GM21786 (cell line): Measurements from ENCODE around the gene ADTRP.

Experiments
- ATAC-seq: cut with Tn5 transposase; IDR thresholded peaks from one replicate; pipeline ENCODE4 v1.9.1; 2021; ENCODE audit not compliant: unreplicated experiment

Gene ADTRP

GRCh38 chr6:11775791-11776409 is 2.7 kb downstream of the ADTRP start:
- no peak for ATAC-seq

DNA sequence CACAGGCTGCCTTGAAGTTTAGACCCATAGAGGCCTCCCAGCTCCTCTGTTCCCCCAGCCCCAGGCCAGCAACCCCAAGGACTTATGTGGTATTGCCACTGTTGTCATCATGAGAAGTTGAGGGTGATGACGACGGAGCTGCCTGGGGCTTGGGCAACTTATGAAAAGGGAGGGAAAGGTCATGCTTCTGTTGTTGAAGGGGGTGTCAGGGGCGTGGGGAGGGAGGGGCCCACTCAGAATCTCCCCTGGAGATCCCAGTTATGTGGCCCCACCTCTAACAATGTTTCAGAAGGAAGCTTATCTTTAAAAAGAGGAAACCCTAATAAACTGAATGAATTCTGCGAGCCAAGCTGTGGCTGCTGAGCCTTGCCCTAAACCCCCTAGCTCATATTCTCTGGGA is 4.2 kb downstream of the ADTRP start:
- ATAC-seq, result no peak

DNA sequence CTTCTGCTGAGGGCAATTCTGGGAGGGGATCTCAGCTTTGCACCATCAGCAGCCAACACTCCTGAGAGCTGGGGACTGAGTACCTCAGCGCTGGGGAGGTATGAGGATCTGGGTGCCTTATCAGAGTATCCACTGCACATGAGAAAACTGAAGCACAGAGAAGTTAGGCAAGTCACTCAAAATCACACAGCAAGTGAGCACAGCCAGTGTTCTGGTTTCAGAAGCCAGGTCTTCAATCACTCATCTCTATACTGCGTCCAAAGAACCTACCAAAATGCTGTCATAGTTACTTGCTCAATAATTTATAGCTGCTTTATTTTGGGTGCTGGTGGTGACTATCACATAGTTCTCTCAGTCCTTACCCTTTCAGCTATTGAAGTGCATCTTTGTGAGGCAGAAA is 5.0 kb downstream of the ADTRP start:
- no peak for ATAC-seq

- no peak for ATAC-seq
Measured at GRCh38 chr6:11773013-11773412, 5.6 kb downstream of the ADTRP start.

DNA sequence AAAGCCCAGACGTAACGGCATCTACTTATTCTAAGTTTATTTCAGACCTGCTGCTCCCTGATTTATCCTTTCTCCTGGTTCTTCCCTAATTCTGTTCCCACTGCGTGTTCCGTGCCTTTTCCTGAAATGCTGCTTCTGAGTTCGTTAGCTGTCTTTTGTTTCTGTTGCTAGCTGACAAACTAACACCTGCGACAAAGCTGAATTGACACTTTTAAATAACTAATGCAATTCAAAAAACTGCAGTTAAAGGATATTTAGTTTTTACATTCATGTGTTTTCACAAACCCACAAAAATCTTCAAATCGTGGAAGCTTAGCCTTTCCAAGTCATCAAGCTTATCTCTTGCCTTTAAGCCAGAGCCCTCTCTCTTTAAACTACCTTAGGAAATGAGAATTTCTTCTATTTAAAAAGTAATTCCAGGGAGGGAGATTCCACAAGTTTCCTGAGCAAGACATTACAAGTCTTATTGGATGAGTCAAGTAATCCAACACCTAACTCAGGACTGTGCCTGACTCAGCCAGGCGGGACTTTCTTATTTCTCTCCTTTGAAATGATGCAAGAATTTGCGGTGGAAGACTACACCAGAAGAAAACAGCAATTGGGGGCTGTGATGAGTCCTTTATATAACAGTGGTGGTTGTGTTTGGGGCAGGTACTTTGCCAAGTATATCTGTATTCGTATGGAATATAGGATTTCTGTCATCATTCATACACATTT is 6.3 kb downstream of the ADTRP start:
- ATAC-seq, result no peak

DNA sequence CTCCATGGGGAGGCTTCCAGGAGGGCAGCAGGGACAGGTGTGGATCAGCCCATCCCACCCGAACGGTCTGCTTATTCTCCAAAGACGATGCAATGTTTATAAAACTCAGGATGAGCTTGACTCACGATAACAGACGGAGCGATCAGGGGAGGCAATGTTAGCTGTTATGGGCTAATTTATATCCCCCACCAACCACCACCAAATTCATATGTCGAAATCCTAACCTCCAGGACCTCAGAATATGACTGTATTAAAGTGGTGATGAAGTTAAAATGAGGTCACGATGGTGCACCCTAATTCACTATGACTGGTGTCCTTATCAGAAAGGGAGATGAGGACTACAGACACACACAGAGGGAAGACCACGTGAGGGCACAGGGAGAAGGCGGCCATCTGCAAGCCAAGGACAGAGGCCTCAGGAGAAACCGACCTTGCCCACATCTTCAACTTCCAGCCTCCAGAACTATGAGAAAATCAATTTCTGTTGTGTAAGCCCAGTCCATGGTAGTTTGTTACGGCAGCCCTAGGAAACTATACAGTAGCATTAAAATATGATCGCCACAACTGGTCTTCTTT is 7.0 kb downstream of the ADTRP start:
- ATAC-seq, result no peak

GRCh38 chr6:11770546-11771466 is 7.8 kb downstream of the ADTRP start:
- no peak for ATAC-seq

DNA sequence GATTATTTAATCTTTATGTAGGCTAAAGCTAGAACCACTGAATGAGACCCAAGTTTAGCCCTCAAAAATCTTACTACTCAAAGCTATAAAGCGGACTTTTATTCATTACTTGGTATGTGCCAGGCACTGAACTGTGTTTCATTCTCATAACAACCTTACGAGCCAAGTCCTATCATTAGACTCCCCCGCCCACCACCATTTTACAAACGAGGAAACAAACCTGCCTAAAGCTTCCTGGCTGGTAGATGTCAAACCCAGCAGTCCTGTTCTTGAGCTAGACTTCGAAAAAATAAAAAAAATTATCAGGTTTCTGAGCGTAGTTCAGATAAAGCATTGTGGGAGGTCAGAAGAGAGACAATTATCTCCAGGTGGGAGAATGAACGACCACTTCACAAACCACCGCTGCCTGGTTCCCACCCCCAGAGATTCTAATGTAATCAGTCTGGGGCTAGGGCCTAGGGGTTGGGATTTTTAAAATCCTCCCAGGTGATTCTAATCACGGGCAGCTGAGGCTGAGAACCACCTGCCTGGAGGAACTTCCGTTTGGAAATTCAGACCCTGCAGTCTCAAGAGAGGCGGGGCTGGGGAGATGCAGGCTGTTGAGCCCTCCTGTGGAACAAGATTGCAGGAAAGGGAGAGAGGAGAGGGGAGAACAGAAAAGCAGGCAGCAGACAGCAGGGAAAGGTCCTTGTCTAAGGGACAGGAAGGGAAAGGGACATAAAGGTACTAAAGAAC is 8.6 kb downstream of the ADTRP start:
- ATAC-seq, result no peak

DNA sequence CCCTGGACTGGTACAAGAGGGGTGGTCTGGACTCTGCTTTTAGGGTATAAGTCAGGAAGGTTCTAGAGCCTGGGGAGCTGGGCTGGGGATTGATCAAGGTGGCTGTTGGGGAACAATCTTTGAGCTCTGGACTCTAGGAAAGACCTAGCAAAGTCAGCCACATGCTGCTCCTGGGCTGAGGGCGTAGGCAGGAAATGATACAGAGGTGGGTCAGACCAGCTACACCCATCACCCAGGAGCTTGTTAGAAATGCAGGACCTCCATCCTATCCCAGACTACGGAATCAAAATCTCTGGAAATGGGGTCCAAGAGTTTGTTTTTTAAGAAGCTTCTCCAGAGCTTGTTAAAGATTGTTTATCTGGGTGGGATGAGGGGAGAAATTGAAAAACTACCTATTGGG is 9.4 kb downstream of the ADTRP start:
- ATAC-seq, result no peak

DNA sequence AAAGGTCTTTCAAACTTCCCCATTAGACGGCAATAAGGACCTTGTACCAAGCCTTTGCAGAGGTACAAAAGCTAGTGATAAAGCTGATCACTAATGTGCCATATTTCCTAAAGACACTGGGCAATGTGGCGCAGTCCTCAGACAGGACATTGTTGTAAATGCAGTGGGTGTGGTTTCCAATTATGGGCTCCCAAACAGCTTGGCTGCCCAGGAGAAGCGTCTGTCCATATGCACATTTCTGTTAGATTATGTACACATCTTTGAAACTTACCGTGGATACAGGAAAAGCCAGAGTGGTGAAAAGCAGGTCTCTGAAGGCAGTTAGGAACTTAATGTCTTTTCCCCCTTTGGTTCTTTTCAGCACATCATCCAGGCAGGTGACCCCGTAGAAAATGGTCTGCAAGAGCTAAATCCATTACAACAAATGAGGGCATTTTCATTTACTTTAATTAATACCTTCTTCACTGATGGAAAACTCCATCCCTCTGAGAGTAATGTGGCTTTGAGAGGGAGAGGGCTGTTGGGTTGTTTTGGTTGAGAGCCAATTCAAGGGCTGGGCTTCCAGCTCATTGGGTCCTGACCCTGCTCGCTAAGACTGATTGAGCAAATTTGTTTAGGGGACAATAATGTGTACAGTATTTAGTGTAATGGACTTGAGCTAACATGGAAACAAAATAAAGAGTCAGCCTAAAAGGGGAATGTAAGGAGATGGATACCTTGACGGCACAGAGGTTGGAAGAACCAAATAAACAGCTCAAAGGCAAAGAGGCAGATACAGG is 10.4 kb downstream of the ADTRP start:
- no peak for ATAC-seq

DNA sequence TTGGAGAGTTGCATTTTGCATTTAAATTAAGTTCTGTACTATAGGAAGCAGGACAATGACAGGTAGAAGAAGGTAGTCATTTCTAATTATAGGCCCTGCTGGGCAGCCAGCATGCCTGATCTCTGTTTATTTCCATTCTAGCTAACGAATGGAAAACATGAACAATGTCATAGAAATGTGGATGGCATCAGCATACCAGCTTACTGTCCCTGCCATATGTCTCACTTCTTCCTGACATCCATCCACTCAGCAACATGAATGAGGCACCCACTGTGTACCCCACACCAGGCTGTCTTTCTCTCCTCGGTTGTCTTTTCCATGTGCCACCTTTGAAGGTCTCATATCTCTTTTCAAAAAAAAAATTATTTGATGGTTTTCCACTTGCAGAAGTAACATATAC is 11.1 kb downstream of the ADTRP start:
- ATAC-seq, result no peak

DNA sequence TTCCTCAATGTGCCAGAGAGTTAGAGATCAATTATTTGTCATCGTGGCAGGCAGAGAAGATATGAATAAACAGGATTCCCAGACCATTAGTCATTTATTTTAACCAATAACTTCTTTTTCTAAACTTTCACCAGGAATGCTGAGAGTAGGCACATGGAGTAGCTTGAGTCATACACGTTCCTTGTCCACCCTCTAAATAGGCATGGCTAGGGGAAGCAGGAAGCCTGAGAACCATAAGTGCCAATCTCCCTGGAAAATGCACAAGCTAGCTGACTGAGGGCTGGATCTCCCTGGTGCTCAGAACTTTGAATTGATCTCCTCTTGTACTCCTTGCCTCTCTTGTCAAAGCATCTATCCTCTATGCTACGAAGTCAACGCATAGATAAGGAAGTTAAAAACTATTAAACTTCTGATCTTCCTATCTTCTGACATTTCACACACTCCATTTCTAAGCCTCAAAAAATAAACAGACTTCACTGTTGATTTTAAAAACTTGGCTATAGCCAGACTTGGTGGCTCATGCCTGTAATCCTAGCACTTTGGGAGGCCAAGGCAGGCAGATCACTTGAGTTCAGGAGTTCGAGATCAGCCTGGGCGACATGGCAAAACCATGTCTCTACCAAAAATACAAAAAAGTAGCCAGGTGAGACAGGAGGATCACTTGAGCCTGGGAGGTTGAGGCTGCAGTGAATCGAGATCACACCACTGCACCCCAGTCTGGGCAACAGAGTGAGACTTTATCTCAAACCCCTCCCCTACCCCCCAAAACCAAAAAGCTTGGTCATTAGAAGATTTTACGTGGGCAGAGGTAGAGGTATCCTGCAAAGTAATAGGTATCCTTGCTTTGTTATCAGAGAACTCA is 11.8 kb downstream of the ADTRP start:
- ATAC-seq, result no peak

DNA sequence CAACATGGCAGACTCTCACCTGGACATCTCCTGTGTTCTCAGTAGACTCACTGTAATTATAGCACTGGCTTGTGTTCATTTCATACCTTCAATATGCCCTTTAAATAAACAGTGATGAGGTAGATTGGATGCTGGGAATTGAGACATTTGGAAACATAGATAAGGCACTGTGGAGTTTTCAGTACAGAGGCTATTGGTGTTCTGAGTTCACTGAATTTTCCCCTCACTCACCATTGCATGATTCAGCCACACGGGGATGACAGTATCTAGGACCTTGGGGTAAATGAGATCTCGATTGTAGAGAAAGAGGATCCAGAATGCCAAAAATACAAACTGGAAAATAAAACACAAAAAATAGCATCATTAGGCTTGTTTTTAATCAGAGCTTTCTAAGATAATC is 12.6 kb downstream of the ADTRP start:
- ATAC-seq, result no peak

DNA sequence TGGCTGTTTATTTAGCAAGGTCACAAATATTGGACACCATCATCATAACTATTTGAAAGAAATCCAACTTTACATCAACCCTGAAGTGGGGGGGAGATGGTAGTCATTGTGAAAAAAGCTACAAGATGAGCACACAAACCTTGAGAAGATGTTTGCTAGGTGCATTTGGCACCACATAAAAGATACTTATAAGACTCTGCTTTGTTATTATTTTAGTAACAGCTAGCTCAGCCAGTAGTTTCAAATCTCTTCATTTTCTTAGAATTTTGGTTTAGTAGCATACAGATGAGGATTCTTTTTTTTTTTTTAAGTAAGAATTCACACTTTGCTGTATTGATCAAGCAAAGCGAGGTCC is 14.4 kb downstream of the ADTRP start:
- ATAC-seq, result no peak

GRCh38 chr6:11763460-11764249 is 14.9 kb downstream of the ADTRP start:
- no peak for ATAC-seq

DNA sequence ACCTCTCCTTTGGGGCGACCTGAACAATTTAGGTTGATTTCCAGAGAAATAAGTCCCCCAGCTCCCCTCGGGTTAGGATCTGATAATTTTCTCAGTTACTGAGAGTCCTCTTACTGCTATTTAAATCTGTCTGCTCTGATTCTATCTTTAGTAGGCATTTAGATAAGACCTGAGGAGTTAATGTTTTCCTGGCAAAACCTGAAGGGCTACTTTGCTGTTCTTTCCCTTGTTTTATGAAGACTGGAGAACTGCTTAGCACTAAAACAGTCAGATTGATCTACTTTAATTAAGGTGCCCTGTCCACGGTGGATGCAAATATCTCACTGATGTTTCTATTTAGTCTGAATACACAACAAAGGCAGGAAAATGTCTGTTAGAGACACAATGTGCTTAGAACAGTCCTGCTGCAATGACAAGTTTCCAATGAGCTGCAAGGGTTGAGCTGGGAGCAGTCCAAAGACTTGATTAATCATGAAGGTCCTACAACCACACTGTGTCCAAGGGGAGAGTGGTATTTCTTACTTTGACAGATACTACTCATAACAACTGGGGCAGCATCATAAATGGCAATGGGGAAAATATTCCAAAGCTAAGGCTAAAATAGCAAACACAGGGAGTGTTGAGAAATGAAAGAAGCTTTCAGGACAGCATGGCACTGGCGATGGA is 15.7 kb downstream of the ADTRP start:
- ATAC-seq, result no peak

DNA sequence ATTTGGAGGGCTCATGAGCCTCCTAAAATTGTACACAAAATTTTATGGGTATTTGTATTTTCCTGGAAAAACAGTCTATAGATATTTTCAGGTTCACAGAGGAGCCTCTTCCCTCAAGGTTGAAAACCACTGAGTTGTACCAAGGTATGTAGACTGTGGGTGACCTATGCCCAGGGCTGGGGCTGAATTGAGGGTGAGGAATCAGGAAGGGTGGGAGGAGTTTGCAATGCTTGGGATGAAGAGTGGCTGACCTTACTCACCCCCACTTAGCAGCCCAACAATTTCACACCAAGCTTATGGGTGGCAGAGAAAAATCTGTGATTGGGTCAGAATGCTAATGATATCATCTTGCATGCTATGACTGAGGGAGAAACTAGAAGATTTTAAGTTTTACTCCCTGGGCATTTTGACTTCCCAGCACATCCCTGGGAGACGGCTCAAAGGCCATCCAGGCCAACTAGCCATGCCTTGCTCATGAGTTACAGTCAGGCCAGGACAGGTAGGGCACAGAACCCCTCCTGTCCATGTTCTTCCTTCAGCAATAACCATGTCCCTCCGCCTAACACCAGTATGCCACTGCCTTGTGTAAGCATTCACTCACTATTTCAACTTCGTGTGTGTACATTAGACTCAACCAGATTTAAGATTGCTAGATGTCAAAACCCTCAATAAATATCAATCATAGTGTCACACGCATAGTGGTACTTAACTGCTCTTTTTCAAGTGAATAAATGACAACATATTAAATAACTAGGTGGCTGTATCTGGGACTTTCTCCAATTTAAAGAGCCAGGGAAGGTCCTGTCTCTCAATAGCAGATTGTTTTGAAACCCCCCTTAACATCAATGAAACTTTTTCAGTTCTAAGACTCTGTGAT is 16.6 kb downstream of the ADTRP start:
- ATAC-seq, result no peak
